Erythroblast (primary cell): Measurements from ENCODE around the gene ADGRD1.

Source experiments
- GATA1 ChIP-seq: IDR thresholded peaks from 2 replicates; pipeline ENCODE4 v1.6.1; 2011; ENCODE audit warnings: low read depth, mild to moderate bottlenecking, control low read depth, low read length, moderate library complexity
- POLR2A ChIP-seq: IDR thresholded peaks from 2 replicates; pipeline ENCODE4 v1.6.1; 2011; ENCODE audit warnings: mild to moderate bottlenecking, low read length

DNA sequence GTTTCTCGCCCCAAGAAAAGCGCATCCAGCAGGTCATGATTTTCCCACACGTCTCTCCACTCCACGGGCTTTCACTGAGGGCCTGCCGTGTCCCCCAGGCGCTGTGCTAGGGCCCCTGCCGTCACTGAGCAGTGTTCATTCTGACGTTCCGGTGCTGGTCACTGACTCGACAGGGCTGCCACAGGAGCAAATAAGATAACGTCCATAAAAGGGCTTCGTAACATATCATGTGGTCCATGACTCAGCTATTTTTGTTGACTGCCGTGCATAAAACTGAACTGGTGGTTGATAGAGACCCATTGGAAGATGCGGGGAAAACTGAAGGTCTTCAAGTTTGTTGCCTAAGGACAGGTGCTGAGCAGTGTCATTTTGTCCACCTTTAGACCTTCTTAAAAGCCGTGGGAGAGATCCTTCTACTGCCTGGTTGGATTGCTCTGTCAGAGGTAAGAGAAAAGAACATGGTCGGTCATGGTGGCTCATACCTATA, 46.3 kb downstream of the ADGRD1 start:
- TF ChIP-seq POLR2A (no peak), GATA1 (no peak)
